GM12878 (cell line): ENCODE measurements around the gene OR9Q1. TPM values are rescaled to one million over a fixed set of nuclear protein-coding genes. Genes with fewer than 3 reads are reported as not detected.

Source experiments
- ATAC-seq: fragments of 200-7000 bp; cut with Tn5 transposase; 3 replicates; pipeline ENCODE4 v1.9.1; 2020; ENCODE audit warnings: mild to moderate bottlenecking, moderate library complexity
- BruUV-seq: library from RNA; stranded (reverse); fragments of 400-500 nt; replicated peaks from 2 replicates; lab custom pipeline; 2021; lab: Mats Ljungman, UMichigan
- CTCF ChIA-PET: fragments of 300-600 bp; sonication (Branson Sonifier 250); formaldehyde crosslinking; extraction: SDS; loops from one replicate; lab custom pipeline; 2021; ENCODE audit warnings: inconsistent platforms; lab: Yijun Ruan, JAX
- POLR2A ChIA-PET: fragments of 350-600 bp; formaldehyde crosslinking; extraction: SDS; loops from one replicate; lab custom pipeline; 2021; ENCODE audit warnings: inconsistent platforms; lab: Charles Lee
- RAD21 ChIA-PET: fragments of 300-600 bp; sonication (Branson Sonifier 250); formaldehyde crosslinking; loops from one replicate; lab custom pipeline; 2023; ENCODE audit warnings: antibody characterized with exemption; ENCODE audit not compliant: unreplicated experiment; lab: Charles Lee
- SMC1A ChIA-PET: fragments of 300-600 bp; sonication (Branson Sonifier 250); formaldehyde crosslinking; loops from one replicate; lab custom pipeline; 2023; ENCODE audit not compliant: unreplicated experiment, uncharacterized antibody; lab: Charles Lee
- DNase-seq: peaks from one replicate; pipeline ENCODE4 v3.0.0-alpha.2; 2011; ENCODE audit warnings: low read depth, low spot score
- FAIRE-seq: peaks from 3 replicates; lab custom pipeline; 2011; peaks lifted over from hg19 to GRCh38; lab: Jason Lieb, UNC
- H2AFZ ChIP-seq: 2 replicates; pipeline ENCODE4 v1.6.0; 2011; ENCODE audit warnings: low read depth, low read length, control low read depth; ENCODE audit not compliant: control insufficient read depth
- H3K27ac ChIP-seq: 2 replicates; pipeline ENCODE4 v1.5.1; 2011; ENCODE audit warnings: control low read depth; ENCODE audit not compliant: control insufficient read depth, insufficient read depth
- H3K27me3 ChIP-seq, 2 experiments: replicated peaks in 1 of 2; 2 replicates each; pipeline versions ENCODE4 v1.6.0 to v1.6.1; 2011; ENCODE audit warnings: low read length in 1 of 2; ENCODE audit not compliant: control insufficient read depth in 2 of 2, insufficient read depth in 2 of 2
- H3K36me3 ChIP-seq, 2 experiments: 2 replicates each; pipeline ENCODE4 v1.5.1; 2011; ENCODE audit warnings: low read length in 1 of 2; ENCODE audit not compliant: control insufficient read depth in 2 of 2, insufficient read depth in 2 of 2
- H3K4me1 ChIP-seq: 2 replicates; pipeline ENCODE4 v1.6.1; 2011; ENCODE audit warnings: mild to moderate bottlenecking, low read length, moderate library complexity, mixed read lengths; ENCODE audit not compliant: control insufficient read depth, insufficient read depth
- H3K4me2 ChIP-seq: 2 replicates; pipeline ENCODE4 v1.6.0; 2011; ENCODE audit warnings: control low read depth; ENCODE audit not compliant: control insufficient read depth, insufficient read depth
- H3K4me3 ChIP-seq: fragments of 200-600 bp; sonication (generic); 2 replicates; pipeline ENCODE4 v1.5.1; 2016
- H3K79me2 ChIP-seq: 2 replicates; pipeline ENCODE4 v1.6.0; 2011; ENCODE audit warnings: low read length; ENCODE audit not compliant: control insufficient read depth, insufficient read depth
- H3K9ac ChIP-seq: 2 replicates; pipeline ENCODE4 v1.8.0; 2011; ENCODE audit warnings: low read length, control low read depth, mixed read lengths; ENCODE audit not compliant: control insufficient read depth, insufficient read depth
- H3K9me3 ChIP-seq: replicated peaks from 3 replicates; pipeline ENCODE4 v1.5.1; 2011; ENCODE audit warnings: mild to moderate bottlenecking, low read length; ENCODE audit not compliant: control insufficient read depth, insufficient read depth
- H4K20me1 ChIP-seq: 2 replicates; pipeline ENCODE4 v1.6.0; 2011; ENCODE audit not compliant: control insufficient read depth, insufficient read depth
- CREB1 ChIP-seq: IDR thresholded peaks from 2 replicates; pipeline ENCODE4 v1.6.1; 2012; ENCODE audit warnings: low read depth, mild to moderate bottlenecking, inconsistent platforms
- KLF5 ChIP-seq: fragments of 450-650 bp; IDR thresholded peaks from 2 replicates; pipeline ENCODE4 v1.6.1; 2014; ENCODE audit warnings: mild to moderate bottlenecking; ENCODE audit not compliant: partially characterized antibody
- RELB ChIP-seq: fragments of 450-650 bp; IDR thresholded peaks from 2 replicates; pipeline ENCODE4 v1.6.1; 2017; ENCODE audit warnings: low read depth, mild to moderate bottlenecking, moderate library complexity
- YBX1 ChIP-seq: fragments of 450-650 bp; IDR thresholded peaks from 2 replicates; pipeline ENCODE4 v1.6.1; 2016; ENCODE audit warnings: antibody characterized with exemption
- ZNF24 ChIP-seq: fragments of 450-650 bp; IDR thresholded peaks from 2 replicates; pipeline ENCODE4 v1.6.1; 2017; ENCODE audit warnings: antibody characterized with exemption, mild to moderate bottlenecking
- ZNF274 ChIP-seq: IDR thresholded peaks from one replicate; pipeline ENCODE4 v1.8.0; 2011; ENCODE audit not compliant: insufficient read length, insufficient read depth
- WGBS: methylation state at CpG from one replicate; pipeline ENCODE4 v1.1.6; 2016; ENCODE audit warnings: low lambda C conversion rate; ENCODE audit not compliant: insufficient replicate concordance, insufficient coverage; ENCODE audit errors: missing lambda C conversion rate; 5-methylcytosine and 5-hydroxymethylcytosine counted together
- in situ Hi-C: fragments of 300-500 bp; cut with MboI; formaldehyde crosslinking; loops from 9 replicates; pipeline ENCODE4 v1.14.3; 2018; ENCODE audit warnings: mixed read lengths
- intact Hi-C: fragments of 100-400 bp; cut with micrococcal nuclease; formaldehyde crosslinking; loops from one replicate; pipeline ENCODE4 v1.14.2; 2022; ENCODE audit not compliant: unreplicated experiment
- polyA plus RNA-seq, 11 experiments: library from polyadenylated mRNA; depleted of rRNA in 4 of 11; unstranded in 6 of 11; stranded (reverse) in 5 of 11; fragments of >200 nt; fragmentation: Nextera tagmentation in 4 of 11; fragmentation: Illumina TruSeq in 1 of 11; extraction: Ambion mirVana in 4 of 11; extraction: Trizol in 1 of 11; gene quantifications; 1 replicate in 1 of 11; 2 replicates in 10 of 11; pipeline versions ENCODE4 v1.2.1 to v1.2.3, GENCODE V29; 2011 to 2016; ENCODE audit warnings: inconsistent platforms in 2 of 11, missing spikeins in 2 of 11, low read depth in 1 of 11
- total RNA-seq, 4 experiments: library from RNA; depleted of rRNA in 3 of 4; stranded (reverse); fragments of >200 nt in 3 of 4; fragmentation: Illumina TruSeq in 1 of 4; extraction: Trizol in 1 of 4; gene quantifications; 2 replicates each; pipeline versions ENCODE4 v1.2.1 to v1.2.3, GENCODE V29; 2013 to 2021

Gene OR9Q1
- total and polyA plus RNA-seq, 10 of the 15 experiments (the other 5 are each of a cell fraction or from before 2014, with no cell fraction given) = not detected

- TF ChIP-seq YBX1 (no peak), KLF5 (no peak), ZNF24 (no peak)
Measured at GRCh38 chr11:58134151-58134550, 110.5 kb downstream of the OR9Q1 start (continued).

GRCh38 chr11:58135171-58135570 lies 111.5 kb downstream of the OR9Q1 start:
- RAD21 ChIA-PET = no interaction called here
- no peaks in the 10 kb centered on the region for H3K79me2 ChIP-seq
- DNase-seq (no peak), FAIRE-seq (no peak), ATAC-seq (no peak)
- H3K4me3 ChIP-seq = no peak overlapping the region
- CTCF ChIA-PET = no interaction called here
- BruUV-seq = no TSS peak
- POLR2A ChIA-PET = no interaction called here
- H3K36me3 ChIP-seq = no peaks in the 10 kb centered on the region
- 0% methylated on average over 1 of the region's 1 CpG for WGBS
- H3K27me3 ChIP-seq = no peaks in the 10 kb centered on the region
- SMC1A ChIA-PET = no interaction called here
- no peaks in the 10 kb centered on the region for H4K20me1 ChIP-seq
- no peaks in the 10 kb centered on the region for H3K9me3 ChIP-seq
- no peak overlapping the region for H3K27ac ChIP-seq
- H3K4me2 ChIP-seq = no peak overlapping the region
- no peak for TF ChIP-seq RELB
- TF ChIP-seq CREB1 = no peak
- TF ChIP-seq ZNF274 = no peak
- no peak overlapping the region for H3K9ac ChIP-seq
- no peaks in the 10 kb centered on the region for H3K4me1 ChIP-seq
- intact Hi-C loops = no loop called here
- H2AFZ ChIP-seq = no peak overlapping the region
- in situ Hi-C loops = no loop called here
